Astrocyte of the hippocampus (primary cell): ENCODE data around the gene TNFRSF25.
A peak's percentile ranks its signal among the peaks of the same experiment; 100 is the strongest.
"Not testable (repeated sequence)": the region's sequence is repeated elsewhere in the genome, so short reads cannot be mapped to it uniquely, and the experiment has no call there.

ENCODE experiments used
- DNase-seq: peaks from one replicate; pipeline ENCODE4 v3.0.0; 2011; ENCODE audit warnings: low read depth, low spot score

The TNFRSF25 gene

DNA sequence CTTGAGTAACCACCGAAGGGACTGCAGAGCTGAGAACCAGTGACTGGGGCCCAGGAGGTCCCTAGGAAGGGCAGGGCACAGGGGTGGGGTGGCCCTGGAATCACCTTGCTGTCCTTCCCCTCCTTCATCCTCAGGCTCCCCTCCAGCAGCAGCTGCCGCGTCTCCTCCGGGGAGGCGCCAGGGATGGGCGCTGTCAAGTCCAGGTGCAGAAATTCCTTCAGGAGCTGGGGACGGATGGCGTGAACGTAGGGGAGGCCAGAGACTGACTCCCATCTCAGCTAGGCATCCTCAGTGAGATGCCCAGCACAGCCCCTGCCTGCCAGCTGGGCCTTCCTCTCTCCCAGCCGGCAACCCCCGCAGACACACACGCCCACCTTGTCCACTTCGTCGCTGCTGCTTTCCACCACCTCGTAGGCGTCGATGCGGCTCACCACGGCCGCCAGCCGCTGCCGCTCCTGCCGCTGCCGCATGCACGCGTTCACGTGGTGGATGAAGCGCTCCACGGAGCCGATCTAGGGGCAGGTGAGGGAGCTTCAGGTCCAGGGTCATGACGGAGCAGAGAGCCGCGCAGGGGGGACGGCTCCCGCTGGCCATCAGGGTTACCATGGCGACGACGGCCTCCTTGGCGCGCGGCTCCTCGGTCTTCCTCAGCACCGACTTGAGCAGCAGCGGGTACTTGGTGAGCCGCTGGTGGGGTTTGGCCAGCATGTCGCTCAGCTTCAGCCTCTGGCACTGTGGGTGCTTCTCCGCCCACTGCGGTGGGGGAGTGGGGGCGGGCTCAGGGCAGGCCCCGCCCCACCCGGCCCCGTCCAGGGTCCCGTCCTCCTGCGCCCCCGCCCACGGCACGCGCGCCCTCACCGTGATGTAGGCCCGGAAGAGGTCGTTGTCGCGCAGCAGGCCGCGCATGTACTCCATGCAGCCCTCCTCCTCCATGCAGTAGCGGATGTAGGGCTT, 4.4 kb upstream of the TNFRSF25 start:
- no peak for DNase-seq

DNA sequence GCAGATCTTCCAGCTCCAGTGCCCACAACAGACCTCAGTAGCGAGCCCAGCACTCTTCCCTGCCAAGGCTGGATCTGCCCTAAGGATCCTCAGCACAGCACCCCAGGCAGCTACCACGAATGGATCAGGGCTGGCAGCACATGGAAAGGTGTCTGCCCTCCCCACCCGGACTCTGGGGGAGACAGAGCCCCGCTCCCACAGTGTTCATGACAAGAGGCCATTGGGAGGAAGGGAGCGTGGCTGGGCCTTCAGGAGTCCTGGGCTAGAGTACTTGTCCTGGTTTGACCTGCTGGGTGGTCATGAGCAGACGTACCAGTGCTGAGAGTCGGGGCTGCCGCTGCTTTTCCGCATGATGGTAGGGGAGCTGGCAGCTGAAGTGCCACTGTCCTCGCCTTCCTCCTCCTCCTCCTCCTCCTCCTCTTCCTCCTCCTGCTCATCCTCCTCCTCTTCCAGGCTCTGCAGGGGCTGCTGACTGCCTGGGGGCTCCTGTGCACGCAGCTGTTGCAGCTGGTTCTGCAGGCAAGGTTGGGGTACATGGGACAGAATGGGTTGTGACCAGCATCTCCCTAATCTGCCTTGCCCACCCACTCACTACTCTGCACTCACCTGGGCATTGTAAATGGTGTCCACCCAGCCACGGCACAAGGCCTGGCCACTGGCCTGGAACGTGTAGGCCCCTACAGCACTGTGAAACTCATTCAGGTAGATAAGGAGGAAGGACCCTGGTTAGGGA, 2.9 kb upstream of the TNFRSF25 start:
- DNase-seq: no peak

DNA sequence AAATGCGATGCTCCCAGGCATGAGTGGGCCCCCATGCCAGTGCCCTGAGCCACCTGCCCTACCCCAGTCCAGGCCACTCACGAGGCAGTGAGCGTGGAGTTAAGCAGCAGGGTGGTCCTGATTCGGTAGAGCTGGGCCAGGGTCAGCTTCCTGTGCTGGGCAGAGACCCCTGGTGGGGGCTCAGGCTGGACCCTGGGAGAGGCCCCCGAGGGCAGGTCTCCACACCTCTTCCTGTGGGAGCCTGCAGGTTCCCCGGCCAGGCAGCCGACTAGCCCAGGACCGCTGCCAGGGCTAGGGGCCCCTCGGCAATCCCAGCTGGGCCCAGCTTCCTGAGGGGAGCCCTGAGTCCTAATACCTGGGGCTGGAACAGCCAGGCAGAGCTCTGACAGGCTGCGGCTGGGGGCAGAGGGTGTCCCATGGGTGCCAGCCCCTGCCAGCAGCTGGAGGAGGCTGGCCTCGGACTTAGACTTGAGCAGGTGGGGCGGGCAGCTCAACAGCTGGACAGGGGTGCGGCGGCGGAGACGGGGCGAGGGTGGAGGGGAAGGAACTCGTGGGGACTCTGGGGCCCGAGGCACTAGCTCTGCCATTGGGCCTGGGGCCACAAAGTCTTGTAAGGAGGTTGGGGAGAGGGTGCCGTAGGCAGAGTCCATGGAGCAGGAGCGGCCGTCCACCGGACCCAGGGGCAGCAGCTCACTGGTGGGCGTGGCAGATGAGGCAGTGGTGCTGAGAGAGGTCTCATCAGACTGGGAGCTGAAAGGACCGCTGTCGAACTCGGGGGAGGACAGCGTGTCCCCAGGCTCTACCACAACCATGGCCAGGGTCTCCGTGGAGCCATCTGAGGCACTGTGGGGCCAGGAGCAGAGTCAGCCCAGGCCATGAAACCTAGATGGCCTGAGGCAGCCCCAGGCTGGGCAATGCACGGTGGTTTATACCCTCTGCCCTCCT, 2.0 kb upstream of the TNFRSF25 start:
- no peak for DNase-seq

- DNase-seq: no peak
These were observed 1.3 kb upstream of the TNFRSF25 start for GRCh38 chr1:6467224-6467623.

DNA sequence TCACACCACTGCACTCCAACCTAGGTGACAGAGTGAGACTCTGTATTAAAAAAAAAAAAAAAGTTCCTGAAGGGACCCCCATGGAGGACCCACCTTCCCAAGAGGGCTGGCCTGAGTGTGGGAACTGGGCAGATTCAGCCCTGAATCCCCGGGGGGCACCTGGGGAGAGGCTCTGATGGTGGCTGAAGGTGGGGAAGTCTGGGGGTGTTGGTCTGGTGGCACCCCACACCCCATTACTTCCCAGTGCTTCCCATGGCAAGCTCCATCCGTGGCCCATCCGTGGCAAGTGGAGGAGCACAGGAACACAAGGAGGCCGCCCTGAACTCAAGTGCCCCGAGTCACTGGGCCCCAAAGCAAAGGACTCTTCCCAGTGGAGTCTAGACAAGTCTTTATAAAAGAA, 778 bp upstream of the TNFRSF25 start:
- no peak for DNase-seq

GRCh38 chr1:6465461-6466005, 440 bp downstream of the TNFRSF25 start:
- no peak for DNase-seq

GRCh38 chr1:6464915-6465314, 1.1 kb downstream of the TNFRSF25 start:
- no peak for DNase-seq

- DNase-seq: peak; percentile 49
These were observed 1.5 kb downstream of the TNFRSF25 start for GRCh38 chr1:6464514-6464836.

GRCh38 chr1:6463120-6463412, 2.9 kb downstream of the TNFRSF25 start:
- DNase-seq: no peak

- no peak for DNase-seq
These were observed 3.4 kb downstream of the TNFRSF25 start for GRCh38 chr1:6462412-6463119.

- no peak for DNase-seq
These were observed 4.2 kb downstream of the TNFRSF25 start for GRCh38 chr1:6461538-6462411.

- DNase-seq: no peak
These were observed 4.9 kb downstream of the TNFRSF25 start for GRCh38 chr1:6461051-6461530.

DNA sequence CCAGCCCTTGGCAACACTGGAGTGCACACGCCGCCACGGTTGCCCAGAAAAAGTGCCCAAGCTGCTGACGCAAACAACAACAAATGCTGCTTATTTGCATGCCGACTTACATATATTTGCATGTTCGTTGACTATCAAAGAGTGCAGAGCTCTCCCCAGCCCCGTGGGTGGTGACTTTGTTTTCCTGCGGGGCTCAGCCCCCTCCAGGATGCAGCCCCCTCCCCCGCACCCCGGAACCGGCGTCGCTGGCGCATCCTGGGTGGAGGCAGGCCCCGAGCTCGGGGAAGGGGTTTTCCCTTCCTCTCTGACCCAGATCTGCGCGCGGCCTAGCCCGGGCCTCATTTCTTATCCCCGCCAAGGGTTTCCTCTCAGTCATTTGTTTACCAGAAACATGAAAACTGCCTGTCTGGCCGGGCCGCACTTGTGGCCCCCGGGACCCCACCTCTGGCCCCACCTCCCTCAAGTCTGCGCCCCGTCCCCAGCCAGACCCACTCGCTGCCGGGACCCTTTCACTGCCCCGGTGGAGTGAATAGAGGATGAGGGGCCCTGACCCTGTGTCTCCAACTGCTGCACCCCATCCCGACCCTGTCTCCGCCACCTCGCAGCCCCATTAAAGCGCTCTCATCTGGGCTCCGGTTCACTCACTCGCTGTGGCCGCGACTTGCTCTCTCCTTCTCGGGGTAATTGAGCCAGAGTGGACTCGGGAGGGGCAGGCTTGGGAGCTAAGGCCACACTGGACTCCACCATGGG, 5.5 kb downstream of the TNFRSF25 start:
- peak; percentile 28 for DNase-seq

DNA sequence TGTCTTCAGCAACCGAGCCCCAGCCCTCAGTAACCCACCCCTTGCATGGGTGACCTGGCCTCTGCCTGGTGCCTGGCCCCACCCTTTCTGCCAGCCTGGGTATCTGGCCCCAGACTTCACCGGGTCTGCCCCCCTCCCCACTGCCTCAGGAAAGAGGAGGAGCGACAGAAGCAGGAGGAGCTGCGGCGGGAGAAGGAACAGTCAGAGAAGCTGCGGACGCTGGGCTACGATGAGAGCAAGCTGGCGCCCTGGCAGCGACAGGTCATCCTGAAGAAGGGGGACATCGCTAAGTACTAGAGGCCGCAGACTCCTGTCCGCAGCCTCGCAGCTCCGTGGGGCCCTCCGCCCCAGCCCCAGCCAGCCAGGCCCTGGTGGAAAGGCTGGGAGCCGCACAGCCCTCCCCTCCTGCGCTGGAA, 6.1 kb downstream of the TNFRSF25 start:
- peak; percentile 43 for DNase-seq

DNA sequence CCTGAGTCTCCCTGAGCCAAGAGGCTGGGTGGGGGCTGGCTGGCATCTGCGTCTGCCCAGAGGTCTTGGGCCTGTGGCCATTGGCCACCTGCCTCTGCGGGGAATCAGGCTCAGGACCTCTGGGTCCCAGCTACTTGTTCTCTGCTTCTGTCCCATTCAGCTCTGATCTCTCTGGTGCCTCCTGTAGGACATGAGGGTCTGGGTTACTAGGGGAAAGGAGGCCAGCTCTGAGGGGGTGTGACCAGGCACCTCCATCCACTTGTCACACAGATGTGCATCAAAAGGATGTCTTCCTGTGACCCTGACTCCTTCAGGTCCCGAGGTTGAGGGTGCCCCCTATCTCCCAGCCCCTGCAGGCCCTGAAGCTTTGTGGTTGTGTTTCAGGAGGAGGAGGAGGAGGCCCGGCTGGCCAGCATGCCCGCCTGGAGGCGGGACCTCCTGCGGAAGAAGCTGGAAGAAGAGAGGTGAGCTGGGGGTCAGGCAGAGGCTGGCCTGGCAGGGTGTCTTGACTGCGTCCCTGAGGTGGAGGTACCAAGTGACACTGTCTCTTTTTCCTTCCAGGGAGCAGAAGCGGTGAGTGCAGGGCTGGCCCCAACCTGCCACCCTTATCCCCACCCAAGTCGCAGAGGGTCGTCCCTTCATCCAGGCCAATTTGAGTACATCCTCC, 9.0 kb downstream of the TNFRSF25 start:
- DNase-seq: no peak

GRCh38 chr1:6455752-6456520, 10.0 kb downstream of the TNFRSF25 start:
- DNase-seq: not testable (repeated sequence)

DNA sequence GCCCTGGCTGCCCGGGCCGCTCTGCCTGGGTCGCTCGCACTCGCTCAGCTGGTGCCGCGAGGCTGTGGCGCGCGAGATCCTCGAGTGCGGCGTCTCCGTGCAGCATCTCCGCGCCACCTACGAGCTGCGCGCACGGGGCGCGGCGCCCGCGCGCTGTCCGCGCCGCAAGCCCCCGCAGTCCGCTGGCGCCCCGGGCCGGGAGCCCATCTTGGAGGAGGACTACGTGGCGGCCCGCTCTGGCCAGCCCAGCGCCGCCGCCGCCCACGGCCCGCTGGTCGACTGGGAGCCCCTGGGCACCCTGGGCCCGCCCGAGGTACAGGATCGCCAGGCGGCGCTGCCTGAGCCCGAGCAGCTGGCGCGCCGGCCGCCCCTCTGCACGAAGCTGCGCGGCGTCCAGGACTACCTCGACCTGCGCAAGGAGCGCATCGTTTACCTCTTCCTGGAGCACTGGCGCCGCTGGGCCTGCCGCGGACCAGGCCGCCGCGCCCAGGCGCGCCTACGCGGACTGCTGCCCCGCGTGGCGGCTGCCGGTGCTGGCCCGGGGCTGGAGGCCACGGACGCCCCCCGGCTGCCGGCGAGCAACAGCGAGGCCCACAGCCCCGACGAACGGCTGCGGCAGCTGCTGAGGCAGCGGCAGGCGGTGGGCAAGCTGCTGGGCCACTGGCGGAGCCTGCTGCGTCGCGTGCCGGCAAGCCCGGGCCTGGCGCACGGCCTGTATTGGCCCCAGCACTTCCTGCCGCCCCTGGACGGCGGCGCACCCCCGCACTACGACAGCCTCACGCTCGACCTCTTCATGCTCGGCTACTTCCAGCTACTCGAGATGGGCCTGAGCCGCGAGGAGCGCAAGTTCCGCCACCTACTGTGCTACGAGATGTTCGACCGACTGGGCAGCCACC, 10.9 kb downstream of the TNFRSF25 start:
- peak; percentile 57 for DNase-seq
